CD4-positive, alpha-beta T cell treated with Interleukin-21 for 1 hour (primary cell): ENCODE measurements around the gene RANBP1.

Source experiments
- DNase-seq: peaks from one replicate; pipeline ENCODE4 v3.0.0-alpha.2; 2020

RANBP1 gene

DNA sequence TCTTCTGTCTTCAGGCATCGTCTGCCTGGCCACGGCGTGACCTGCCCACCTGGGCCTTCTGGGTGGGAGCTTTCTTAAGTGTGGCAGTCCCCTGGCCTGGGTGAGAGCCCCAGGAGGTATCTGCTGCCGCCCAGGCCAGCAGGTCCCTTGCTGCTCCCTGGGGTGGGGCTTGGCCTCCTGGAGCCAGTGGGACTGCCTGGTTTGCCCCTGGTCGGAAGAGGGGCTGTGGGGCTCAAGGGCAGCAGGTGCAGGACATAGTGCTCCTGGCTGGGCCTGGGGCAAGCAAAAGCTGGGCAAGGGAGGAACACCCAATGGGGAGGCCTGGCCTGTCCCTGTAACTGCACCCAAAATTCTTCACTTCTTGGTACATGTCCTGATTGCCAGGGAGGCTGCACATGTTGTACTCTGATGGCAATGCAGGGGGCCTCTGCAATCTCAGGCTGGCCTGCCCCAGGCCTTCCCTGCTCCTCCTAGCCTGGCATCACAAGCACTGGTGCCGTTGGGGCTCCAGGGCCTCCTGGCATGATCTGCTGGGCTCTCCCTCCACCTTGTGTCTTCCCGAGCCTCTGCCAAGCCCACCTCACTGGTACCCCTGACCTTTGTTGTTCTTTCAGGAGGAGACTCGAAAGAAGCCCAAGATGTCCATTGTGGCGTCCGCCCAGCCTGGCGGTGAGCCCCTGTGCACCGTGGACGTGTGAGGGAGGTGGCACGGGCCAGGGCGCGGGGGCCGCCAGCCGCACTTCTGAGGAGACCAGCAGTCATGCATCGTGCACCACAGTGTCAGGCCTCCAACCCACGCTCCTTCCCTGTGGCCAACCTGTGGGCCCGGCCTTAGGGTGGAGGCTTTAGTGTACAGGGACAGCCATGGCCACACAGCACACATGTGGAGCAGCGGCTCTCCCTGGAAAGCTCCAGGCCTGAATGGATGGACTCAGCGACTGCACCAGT, 6.2 kb upstream of the RANBP1 start:
- no peak for DNase-seq

- no peak for DNase-seq
Observed at GRCh38 chr22:20110359-20110985, 5.4 kb upstream of the RANBP1 start.

DNA sequence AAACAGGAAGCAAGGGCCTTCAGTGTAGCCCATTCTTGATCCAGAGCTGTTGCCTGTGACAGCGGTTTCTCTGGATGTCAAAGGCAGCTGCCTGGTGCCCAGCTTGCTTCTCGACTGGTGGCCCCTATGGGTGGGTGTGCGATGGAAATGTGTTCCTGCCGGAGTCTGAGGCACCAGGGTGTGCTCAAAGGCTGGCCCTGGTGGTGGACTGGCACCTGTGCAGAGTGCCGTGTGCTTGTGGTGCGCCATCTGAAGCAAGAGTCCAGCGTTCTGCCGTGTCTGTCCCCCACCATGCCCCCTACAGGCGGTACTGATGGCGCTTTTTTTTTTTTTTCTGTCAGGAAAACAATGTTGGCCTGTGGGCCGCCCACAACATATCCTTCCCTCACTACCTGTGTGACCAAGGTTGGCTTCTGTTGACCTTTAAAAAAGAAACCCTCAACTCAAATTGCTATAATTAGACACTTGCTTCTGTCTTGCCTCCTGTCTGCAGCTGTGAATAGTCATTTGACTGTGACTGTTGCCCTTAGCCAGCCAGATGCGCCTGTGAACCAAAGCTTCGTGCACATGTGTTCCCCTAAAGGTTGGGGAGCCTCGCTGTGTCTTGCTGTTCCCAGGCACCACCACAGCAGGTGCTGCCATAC, 4.7 kb upstream of the RANBP1 start:
- peak; percentile 40 for DNase-seq

DNA sequence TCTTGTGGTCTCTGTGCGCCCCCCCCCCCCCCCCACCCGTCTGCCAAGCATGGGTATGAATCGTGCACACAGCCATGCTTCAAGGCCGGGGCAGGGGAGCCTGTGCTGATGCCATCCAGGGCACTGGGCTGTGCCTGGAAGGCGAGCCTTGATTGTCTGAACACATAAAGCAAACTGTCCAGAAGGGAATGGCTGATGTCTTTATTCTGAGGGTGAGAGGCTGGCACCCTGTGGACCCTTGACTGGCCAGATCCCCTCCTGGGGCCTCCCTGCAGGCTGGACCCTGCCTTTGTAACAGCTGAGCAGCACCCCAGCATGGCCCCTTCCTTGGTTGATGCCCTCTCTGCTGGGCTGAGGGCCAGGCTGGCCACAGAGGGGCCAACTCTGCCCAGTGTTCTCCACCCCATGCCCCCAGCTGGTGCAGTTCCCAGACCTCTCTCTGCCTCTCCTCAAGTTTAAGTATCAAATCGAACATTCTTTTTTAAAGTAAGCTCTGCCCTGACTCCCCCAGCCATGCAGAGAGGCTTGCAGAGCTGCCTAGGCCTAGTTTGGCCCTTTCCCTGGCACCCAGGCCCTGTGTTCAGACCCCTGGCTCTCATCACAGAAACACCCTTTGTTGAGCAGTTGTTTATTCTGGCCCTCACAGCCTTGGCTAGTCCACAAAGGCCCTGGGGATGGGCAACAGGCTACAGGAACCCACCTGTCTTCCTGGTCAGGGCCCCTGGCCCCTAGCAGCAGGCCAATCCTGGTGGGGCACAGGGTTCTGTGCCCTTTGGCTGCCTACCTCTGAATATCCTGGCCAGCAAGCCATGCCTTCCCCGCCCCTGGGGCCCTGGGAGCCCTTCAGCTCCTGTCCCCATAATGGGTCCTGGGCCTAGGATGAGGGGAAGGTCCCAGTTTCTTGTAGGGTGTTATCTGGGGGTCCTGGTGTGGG, 3.9 kb upstream of the RANBP1 start:
- no peak for DNase-seq

GRCh38 chr22:20112623-20113511, 3.0 kb upstream of the RANBP1 start:
- DNase-seq = no peak

- no peak for DNase-seq
Observed at GRCh38 chr22:20113551-20114310, 2.2 kb upstream of the RANBP1 start.

- DNase-seq = no peak
Observed at GRCh38 chr22:20114506-20115475, 1.1 kb upstream of the RANBP1 start.

GRCh38 chr22:20116376-20116950, 559 bp downstream of the RANBP1 start:
- DNase-seq = no peak

DNA sequence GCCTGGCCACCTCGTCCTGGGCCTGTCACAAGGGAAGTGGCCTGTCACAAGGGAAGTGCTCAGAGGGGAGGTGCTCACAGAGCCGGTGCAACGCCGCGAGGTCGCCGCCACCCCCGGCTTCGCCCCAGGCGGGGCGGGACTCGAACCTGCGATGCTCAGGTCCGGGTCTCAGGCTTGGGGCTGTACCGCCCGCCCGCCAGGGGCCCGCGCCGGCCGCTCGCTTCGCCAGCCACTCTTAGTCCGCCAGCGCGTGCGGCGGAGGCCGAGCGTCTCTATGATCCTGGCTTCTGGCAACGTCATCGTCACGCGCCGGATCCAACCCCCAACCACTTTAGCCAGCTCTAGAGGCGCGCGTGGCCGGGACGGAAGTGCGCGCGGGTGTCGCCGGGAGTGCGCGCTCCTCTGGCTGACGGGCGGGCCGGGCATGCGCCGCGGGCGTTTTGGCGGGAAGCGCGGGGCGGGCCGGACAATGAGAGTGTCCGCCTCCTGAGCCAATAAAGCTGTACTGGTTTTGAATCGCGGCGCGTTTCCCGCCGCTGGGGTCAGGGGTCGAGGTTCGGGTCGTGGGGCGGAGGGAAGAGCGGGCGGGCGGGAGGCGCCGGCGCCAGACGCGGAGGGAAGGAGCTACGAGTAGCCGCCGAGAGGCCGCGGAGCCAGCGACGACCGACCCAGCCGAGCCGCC, 1.2 kb downstream of the RANBP1 start, which contains the start of gene TRMT2A:
TRMT2A (minus strand) TSS at position 276 of the 682 bp plus-strand sequence. CDS start 320 bp downstream, outside the sequence.
- DNase-seq = peak; percentile 97

- DNase-seq = peak; percentile 58
Observed at GRCh38 chr22:20117633-20118299, 1.9 kb downstream of the RANBP1 start.

DNA sequence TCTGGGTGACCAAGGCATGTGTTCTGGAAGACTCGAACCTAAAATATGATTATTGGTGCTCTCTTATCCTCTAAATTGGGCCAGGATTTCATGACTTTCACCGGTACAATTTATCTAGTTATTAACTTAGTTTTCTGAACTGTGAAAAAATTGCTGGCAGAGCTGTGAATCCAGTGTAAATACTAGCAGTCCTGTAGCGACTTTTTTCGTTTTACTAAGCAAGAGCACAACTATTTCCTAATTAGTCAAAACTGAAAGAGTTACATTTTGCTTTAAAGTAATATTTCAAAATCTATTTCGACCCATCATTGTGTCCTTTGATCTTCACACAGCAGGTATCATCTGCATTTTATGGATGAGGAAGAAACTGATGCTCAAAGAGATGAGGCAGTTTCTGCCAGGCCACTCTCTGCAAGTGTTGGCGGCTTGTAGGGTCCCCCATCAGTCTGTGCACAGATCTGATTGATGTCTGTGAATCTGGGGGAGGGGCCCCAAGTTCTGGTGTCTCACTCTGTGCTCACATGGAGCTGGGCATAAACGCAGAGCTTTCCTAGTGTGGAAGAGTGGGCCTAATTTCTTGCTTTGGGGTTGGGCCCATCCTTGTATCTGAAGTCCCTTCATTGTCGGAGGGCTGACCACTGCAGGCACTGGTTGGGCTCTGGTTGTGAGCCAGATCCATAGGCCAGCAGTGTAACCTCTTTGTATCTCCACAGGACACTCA, 2.6 kb downstream of the RANBP1 start:
- DNase-seq = no peak

DNA sequence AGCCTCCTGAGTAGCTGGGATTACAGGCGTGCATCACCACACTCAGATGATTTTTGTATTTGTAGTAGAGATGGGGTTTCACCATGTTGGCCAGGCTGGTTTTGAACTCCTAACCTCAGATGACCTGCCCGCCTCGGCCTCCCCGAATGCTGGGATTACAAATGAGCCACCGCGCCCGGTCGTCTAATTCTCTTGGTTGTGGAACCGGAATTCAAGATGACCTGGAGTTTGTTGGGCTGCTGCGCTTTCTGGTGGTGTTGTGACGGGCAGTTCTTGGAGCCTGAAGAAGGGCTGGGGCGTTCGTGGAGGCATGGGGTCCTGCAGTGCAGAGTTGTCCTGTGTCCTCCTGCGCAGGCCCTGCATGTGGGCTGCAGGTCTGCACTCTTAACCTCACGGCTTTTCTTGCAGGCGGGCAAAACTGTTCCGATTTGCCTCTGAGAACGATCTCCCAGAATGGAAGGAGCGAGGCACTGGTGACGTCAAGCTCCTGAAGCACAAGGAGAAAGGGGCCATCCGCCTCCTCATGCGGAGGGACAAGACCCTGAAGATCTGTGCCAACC, 6.0 kb downstream of the RANBP1 start:
- DNase-seq = no peak

- no peak for DNase-seq
Observed at GRCh38 chr22:20123366-20124082, 7.6 kb downstream of the RANBP1 start.

- DNase-seq = no peak
Observed at GRCh38 chr22:20124083-20124787, 8.3 kb downstream of the RANBP1 start.
